GM12864 (cell line): Measurements from ENCODE around the gene CCDC170.

Experiments
- DNase-seq: peaks from one replicate; pipeline ENCODE4 v3.0.0-alpha.2; 2011; ENCODE audit warnings: low read depth
- H3K4me3 ChIP-seq: 2 replicates; pipeline ENCODE4 v1.5.1; 2011; ENCODE audit warnings: mild to moderate bottlenecking, low read depth, low read length, control low read depth
- CTCF ChIP-seq: IDR thresholded peaks from 2 replicates; pipeline ENCODE4 v1.5.1; 2011; ENCODE audit warnings: low read depth, mild to moderate bottlenecking, moderate library complexity, low read length, control low read depth, inconsistent platforms; ENCODE audit errors: missing control alignments

Gene CCDC170

GRCh38 chr6:151589667-151590066, 95.8 kb downstream of the CCDC170 start:
- DNase-seq, result no peak
- TF ChIP-seq CTCF, result no peak
- no peak overlapping the region for H3K4me3 ChIP-seq

- TF ChIP-seq CTCF, result no peak
- DNase-seq, result no peak
- H3K4me3 ChIP-seq, result no peak overlapping the region
These were observed 96.9 kb downstream of the CCDC170 start for GRCh38 chr6:151590742-151591141.

- H3K4me3 ChIP-seq, result no peak overlapping the region
- no peak for TF ChIP-seq CTCF
- no peak for DNase-seq
These were observed 98.8 kb downstream of the CCDC170 start for GRCh38 chr6:151592449-151593159.

- H3K4me3 ChIP-seq, result no peak overlapping the region
- TF ChIP-seq CTCF, result no peak
- DNase-seq, result no peak
These were observed 115.5 kb downstream of the CCDC170 start for GRCh38 chr6:151609146-151609902.

- TF ChIP-seq CTCF, result no peak
These were observed 116.5 kb downstream of the CCDC170 start for GRCh38 chr6:151610326-151610725.

GRCh38 chr6:151614630-151615029, 120.8 kb downstream of the CCDC170 start:
- no peak overlapping the region for H3K4me3 ChIP-seq
- no peak for DNase-seq
- TF ChIP-seq CTCF, result no peak

More at GRCh38 chr6:151610326-151610725, 116.5 kb downstream of the CCDC170 start:
- DNase-seq, result no peak
- no peak overlapping the region for H3K4me3 ChIP-seq
